ACHN (cell line): ENCODE data around the gene NEURL1.
A peak's percentile ranks its signal among the peaks of the same experiment; 100 is the strongest.
"Not testable (repeated sequence)": the region's sequence is repeated elsewhere in the genome, so short reads cannot be mapped to it uniquely, and the experiment has no call there.

Experiments used
- DNase-seq: peaks from one replicate; pipeline ENCODE4 v3.0.0-alpha.2; 2015
- in situ Hi-C: cut with HindIII; loops from 2 replicates; pipeline ENCODE4 v1.10.0; 2017; ENCODE audit warnings: low sequenced_read_pairs, low pct_ligation_motif_present, low pct_unique_long_range_greater_than_20kb

NEURL1 gene

GRCh38 chr10:103605359-103606096, 112.0 kb downstream of the NEURL1 start:
- DNase-seq: peak; percentile 31

GRCh38 chr10:103606097-103606438, 112.6 kb downstream of the NEURL1 start:
- in situ Hi-C loops: not testable (repeated sequence)

More at GRCh38 chr10:103605359-103606096, 112.0 kb downstream of the NEURL1 start:
- in situ Hi-C loops: no loop called here

GRCh38 chr10:103607051-103607450, 113.5 kb downstream of the NEURL1 start:
- in situ Hi-C loops, DNase-seq: not testable (repeated sequence)

More at GRCh38 chr10:103606097-103606438, 112.6 kb downstream of the NEURL1 start:
- not testable (repeated sequence) for DNase-seq

DNA sequence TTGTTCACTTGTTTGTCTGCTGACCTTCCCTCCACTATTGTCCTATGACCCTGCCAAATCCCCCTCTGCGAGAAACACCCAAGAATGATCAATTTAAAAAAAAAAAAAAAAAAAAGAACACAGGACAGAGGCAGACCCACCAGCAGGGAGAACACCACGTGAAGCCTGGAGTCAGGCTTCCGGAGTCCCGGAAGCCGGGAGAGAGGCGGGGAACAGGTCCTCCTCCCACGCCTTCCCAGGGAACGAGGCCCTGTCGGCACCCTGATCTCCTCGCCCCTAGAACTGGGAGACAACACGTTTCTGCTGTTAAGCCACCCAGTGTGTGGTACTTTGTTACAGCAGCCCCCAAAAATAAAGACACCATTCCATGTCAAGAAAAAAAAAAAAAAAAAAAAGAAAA, 114.6 kb downstream of the NEURL1 start:
- DNase-seq, in situ Hi-C loops: not testable (repeated sequence)

DNA sequence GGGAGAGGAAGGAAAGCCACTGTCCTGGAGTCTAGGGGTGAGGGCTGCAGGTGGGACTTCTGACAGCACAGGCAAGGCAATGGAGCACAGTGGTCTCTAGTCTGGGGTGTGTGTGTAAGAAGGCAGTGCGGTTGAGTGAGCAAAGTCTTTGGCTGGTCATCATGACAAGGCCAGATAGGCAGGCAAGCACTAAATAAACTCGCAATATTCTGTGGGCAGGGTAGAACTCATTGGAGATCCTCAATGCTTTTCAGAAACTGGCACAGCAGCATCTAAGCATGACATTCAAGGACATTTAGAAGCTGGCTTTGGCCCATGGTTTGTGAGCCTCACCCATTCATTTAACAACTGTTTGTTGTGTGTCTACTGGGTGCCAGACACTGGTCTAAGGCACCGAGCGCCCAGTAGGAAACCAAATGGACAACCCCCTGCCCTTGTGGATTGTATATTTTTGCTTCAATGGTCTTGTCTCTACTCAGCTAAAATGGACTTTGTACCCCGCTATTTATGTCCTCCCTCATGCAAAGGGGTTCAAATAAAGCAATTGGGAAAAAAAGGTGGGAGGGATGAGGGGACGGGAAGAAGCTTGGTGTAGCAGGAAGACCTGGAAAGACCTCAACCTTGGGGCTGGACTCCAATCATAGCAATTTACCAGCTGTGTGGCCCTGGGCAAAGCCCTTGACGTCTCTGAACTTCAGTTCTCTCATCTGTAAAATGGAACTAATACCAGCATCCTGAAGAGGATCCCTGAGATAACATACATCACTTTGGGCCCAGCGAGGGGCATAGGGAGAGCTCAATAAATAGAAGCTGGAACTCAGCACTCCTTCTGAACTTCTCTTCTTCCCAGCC, 116.0 kb downstream of the NEURL1 start:
- in situ Hi-C loops: no loop called here
- peak; percentile 14 for DNase-seq

- DNase-seq: no peak
- in situ Hi-C loops: no loop called here
Measured at GRCh38 chr10:103610083-103610472, 116.6 kb downstream of the NEURL1 start.

DNA sequence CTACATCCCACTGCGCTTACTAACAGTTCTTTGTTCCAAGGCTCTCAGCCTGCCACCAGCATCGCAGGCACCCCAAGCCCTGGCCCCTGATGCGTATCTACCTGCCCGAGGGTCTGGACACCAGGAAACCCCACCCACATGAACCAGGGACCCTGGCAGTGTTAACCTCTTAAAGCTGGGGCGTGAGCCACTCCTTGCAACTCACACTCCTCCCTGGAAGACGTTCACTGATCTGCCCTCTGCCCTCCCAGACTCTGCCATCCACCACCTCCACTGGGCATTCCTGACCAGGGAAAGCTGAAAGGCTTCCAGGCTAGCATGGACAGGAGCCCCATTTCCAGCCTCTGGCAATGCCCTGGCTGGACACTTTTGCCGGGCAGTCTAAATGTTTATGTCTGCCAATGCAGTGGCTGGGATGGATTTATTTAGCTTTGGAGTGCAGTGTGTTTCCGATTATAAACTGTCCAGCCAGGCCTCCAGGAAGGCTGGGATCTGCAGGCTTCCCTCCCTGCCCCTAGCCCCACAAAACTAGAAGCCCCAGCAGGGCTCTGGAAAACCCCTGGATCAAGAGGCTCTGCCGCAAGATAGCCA, 117.5 kb downstream of the NEURL1 start:
- DNase-seq: no peak
- in situ Hi-C loops: no loop called here

- no peak for DNase-seq
- in situ Hi-C loops: no loop called here
Measured at GRCh38 chr10:103612462-103613365, 119.2 kb downstream of the NEURL1 start.

DNA sequence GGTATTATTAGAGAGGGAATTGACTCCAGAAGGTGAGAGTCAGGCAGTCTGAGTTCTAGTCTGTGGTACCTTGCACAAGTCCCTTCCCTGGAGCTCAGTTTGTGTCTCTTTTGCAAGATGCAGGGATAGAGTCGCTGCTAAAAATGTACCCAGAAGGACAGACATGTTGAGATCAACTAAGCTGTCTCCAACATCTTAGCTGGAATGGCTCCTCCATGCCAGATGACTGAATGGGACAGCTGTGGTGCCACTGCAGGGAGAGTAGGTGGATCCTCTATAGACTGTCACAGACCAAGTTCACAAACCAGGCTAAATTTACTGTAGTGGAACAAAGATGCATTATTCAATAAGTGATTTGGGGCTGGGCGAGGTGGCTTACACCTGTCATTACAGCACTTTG, 120.1 kb downstream of the NEURL1 start:
- in situ Hi-C loops: no loop called here
- DNase-seq: no peak

GRCh38 chr10:103614306-103615158, 121.0 kb downstream of the NEURL1 start:
- no peak for DNase-seq
- in situ Hi-C loops: no loop called here

DNA sequence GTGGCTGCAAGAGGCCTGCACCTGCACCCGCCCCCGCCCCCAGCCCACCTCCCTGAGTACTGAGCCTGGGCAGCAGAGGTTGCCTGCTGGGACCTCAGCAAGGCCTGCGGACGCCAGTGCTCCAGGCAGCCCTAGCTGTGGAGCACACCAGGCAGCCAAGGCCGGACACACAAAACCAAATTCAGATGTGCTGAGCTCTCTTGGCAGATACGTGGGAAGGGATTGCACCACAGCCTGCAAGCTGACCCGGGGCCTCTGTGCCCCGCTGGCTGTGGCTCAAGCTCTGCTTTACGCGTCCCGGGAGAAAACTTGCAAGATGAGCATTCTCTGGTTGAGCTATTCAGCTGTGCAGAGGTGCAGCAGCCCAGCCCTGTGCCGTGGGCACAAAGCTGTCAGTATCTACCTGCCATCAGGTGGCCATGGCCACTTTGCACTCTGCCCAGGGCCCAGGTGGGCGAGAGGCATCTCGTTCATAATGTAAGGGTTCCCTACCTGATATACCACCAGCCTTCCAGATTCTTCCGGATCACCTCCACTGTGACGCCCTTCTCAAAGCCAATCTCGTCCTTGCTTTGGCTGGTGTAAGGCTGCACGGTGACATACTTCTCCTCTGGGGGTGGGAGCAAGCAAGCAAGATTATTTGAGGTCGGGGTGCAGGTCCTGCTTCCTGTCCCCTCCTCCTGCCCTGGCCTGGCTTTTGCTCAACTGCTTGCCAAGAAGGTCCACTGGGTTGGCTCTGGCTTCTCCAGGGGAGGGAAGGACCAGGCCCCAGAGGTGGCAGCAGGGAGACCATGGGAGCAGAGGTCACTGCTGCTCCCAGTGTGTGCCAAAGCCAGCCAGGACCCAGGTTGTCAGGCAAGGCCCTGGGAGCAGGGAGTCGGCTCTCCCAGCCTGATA, 123.4 kb downstream of the NEURL1 start:
- DNase-seq: no peak
- in situ Hi-C loops: no loop called here

DNA sequence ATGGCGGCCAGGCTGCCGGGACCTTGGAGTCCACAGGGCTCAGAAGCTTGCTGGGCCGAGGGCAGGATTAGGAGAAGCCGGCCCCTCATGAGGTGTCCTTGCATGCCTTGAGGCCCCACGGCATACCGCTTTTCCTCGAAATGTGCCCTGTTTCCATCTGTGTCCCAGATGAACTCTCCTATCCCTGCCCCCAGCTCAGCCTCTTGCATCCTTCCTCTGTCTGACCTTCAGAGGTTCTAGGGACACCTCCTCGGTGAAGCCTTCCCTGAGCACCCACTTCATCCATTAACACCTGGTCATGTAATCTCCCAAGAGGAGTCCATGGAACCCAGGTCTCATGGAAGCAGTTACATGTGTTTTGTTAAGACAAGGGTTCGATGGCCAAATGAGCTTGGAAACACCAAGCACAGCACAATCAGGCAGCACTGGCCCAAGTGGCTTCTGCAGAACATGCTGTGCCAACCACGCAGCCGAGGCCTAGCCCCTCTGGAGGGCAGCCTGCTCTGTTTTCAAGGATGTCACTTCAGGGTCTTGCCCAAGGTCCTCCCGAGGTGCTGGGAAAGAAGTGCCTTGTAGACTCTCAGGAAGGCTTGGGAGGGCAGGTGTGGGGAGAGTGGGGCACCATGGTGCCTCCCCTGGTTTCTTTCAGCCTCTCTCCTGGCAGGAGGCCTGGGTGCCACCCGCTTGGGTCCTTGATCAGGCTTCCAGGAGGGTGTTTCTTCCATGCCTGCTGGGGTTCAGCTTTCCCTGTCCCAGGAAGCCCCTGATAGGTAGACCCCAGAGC, 124.3 kb downstream of the NEURL1 start:
- no peak for DNase-seq
- in situ Hi-C loops: no loop called here

DNA sequence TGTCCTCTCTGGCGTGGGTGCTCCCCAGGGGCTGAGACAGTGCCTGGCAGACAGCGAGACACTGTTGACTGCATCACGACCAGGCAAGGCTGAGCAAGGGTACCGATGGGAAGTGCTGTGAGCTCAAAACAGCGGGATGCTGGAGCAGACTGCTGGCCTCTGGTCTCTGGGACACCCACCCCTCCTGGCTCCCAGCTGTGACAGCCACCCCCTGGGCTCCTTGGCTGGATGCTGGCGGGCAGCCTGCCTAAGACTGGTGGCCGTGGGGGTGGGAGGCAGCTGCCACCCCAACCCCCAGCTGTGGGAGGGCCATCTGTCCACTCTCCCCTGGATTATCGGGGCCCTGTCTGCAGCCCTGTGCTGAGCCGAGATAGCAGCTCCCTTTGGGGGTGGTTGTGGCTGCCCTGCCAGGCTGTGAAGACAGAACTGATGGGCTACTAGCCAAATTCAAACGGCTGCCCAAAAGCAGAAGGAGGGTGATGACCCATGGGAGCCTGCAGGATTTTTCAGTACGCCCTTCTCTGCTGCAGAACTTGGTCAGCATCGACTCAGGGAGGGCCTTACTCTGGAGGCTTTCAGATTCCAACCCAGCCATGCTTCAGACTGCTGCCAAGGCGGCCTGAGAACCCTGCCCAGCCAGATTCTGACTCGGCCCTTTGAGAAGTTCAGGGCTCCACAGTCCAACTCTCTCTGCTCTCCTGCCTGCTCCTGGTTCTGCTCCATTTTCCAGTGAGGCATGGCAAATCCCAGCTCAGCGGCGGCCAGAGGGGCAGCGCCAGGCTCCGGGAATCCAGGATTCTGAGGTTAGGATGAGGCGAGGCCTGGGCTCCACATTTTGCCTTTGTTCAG, 125.3 kb downstream of the NEURL1 start:
- DNase-seq: no peak
- in situ Hi-C loops: no loop called here

DNA sequence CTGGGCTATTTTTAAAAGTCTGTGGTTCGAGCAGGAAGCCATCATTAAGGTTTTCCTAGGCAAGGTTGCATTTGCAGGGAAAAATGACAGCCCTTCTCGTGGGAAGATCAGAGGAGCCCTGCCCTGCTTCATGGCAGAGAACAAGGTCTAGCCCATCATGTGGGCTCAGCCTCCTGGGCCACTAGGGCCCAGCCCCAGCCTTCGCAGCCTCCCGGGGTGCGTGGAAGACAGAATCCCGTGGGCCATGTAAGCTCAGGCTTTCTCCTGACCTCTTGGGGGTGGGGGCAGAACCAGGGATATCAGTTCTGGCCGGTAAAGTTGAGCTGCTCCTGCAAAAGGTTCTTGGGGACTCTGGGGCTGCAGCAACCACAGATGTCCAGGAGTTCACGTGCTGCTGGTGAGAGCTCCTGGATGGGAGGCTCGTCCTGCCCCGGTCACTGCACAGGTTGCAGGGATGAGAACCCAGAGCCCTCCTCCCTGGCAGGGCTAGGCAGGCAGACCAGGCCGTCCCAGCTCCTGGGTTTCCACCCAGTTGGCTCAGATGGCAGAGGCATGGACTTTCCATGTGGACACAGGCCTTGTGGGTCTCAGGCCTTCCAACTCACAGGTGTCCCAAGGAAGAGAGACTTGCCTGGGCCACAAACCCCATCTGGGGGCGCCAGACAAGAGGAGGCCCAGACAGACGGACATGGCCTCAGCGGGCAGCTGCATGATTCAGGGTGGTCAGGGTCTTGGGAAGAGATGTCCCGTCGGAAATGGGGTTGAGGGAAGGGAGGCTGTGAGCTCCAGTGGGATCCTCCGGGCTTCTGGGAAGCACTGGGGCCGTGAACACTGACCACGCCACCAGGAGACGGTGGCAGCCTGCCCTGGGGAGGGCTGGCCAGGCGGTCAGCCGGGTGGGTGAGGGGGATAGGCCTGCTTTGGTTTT, 126.2 kb downstream of the NEURL1 start:
- DNase-seq: no peak
- in situ Hi-C loops: no loop called here
